Measurements from ENCODE around the gene NTRK3.
A peak's percentile ranks its signal among the peaks of the same experiment; 100 is the strongest.

NTRK3 gene

DNA sequence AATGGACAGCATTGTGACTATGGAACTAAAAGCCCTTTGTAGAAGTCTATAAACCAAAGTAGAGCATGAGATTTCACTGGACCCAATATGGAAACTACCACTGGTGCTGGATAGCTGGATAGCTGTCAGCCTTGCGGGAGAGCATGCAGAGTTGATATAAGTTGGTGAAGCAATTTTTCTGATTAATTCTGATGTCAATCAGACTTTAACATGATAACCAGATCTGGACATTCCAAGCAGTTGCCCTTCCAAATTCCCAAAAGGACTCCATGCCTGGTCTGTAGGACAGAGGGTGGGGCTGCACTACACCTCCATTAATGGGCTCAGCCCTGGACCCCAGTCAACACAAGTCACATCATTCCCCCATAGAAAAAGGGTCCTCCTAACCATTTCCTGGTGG is 437.8 kb downstream of the NTRK3 start:
- DNase-seq (ENCODE audit: low spot score) = no peak

DNA sequence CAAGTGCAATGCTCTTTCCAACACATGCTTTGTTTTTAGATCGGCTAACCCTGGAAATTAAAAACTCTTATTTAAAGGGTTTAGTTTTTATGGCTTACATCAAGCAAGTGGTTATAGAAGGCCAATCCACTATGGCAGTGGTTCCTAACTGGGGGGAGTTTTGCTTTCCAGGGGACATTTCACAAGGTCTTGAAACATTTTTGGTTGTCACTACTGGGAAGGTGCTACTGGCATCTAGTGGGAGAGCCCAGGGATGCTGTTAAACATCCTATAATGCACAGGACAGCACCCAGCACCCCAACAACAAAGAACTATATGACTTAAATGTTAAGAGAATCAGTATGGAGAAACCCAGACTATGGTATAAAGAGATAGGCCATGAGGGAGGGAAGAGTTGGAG is 439.0 kb downstream of the NTRK3 start:
- DNase-seq (ENCODE audit: low spot score) = no peak

DNA sequence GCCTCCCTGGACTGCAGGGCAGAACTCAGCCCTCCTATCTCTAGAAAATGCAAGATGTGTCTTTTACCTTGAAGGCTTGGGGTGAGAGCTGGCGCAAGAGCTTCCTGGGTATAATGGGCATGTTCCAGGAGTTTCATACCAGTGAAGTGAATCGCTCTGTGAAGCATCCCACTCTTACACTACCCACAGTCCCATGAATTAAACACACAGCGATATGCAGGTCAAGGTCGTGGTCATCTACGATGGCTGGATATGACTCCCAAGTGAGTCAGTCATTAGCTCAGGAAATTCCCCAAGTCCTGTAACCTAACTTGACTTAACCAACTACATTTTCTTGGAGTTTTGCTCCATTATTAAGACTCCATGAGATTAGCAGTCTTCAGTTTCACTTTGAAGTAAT is 439.7 kb downstream of the NTRK3 start:
- peak; percentile 84 for DNase-seq (ENCODE audit: low spot score)

DNA sequence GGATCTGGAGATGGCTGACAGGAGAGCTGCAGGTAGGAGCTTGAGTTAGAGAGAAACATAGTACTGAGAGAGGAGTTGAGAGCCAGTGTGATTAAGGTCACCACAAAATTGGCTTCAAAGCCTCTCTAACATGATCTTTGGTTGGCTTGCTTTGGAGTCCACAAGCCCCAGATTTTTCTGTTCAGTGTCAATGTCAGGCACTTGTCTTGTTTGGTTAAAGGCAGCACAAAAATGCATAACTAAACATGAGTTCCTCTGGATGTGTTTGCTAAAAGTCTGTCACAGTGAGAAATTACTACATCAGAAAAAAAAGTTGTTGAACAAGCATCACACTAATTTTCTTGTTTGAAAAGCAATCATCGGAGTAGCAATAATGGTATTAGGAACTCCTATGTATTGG is 440.5 kb downstream of the NTRK3 start:
- DNase-seq (ENCODE audit: low spot score) = no peak

Data from AG20443 (cell line).